Sigmoid colon (tissue), 4 donors: ENCODE data around the gene PPP1R37.

Experiments
- CTCF ChIP-seq, 4 experiments: fragments of 450-650 bp in 3 of 4; fragments of 200-600 bp in 1 of 4; IDR thresholded peaks; one replicate each; pipeline ENCODE4 v1.5.1; 2016 to 2019; ENCODE audit warnings: antibody characterized with exemption in 4 of 4, mild to moderate bottlenecking in 3 of 4, moderate library complexity in 2 of 4
- EP300 ChIP-seq, 4 donors: sonication (generic); formaldehyde crosslinking; IDR thresholded peaks; one replicate each; pipeline ENCODE4 v1.6.1; 2017; ENCODE audit warnings: antibody characterized with exemption in 4 of 4
- POLR2A ChIP-seq, 2 donors: fragments of 450-650 bp; IDR thresholded peaks; one replicate each; pipeline ENCODE4 v1.6.1; 2016; ENCODE audit warnings: antibody characterized with exemption in 2 of 2, mild to moderate bottlenecking in 2 of 2, moderate library complexity in 2 of 2
- POLR2AphosphoS5 ChIP-seq, 4 donors: sonication (generic); formaldehyde crosslinking; IDR thresholded peaks; one replicate each; pipeline ENCODE4 v1.6.1; 2017; ENCODE audit warnings: antibody characterized with exemption in 4 of 4

DNA sequence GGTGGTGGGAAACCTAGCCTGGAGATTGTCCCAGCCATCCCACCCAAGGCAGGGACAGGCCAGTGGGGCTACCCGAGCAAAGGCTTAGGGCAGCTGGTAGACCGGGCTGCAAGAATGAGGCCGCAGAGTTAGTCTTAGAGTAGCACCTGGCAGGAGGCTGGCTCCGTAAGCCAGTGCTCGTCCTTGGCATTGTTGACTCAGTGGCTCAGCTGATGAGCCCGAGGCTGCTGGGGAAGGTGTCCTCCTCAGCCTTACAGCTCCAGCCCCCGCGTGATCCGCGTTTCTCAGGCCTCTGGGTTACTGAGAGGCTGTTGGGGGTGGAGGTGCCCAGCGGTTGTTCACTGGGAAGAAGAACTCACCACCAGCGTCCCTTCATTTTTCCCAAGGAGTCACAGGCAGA lies 24.7 kb downstream of the PPP1R37 start:
- TF ChIP-seq CTCF (IDR thresholded peaks at IDR 0.05) (no peak), POLR2A (IDR thresholded peaks at IDR 0.05) (no peak), POLR2AphosphoS5 (IDR thresholded peaks at IDR 0.05) (no peak), EP300 (IDR thresholded peaks at IDR 0.05) (no peak)
